ENCODE measurements around the gene FGF2.

Gene FGF2

DNA sequence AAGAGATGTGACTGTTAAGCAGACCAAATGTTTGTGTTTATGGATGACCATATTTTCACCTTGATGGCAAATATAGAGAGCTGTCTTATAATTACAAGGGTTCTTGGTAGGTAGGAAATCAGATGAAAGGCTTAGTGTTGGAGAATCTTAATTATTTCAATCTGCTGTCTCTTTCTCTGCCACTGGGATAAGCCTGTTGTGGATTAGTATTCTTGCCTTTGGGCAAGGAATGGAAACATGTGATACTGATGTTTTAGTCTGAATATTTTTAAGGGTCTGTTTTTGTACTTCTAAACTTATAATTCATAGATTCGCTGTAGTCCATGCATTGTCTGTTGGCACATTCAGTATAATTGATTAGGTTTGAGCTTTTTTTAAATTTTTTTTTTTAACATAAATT, 119.5 kb downstream of the FGF2 start:
- DNase-seq: no peak

Data from T-helper 9 cell (primary cell).